Measurements from ENCODE around the gene KIRREL3.

KIRREL3 gene

GRCh38 chr11:126662035-126662790, 338.4 kb downstream of the KIRREL3 start:
- H3K27ac ChIP-seq (replicated peaks), result no peak overlapping the region
- TF ChIP-seq POLR2AphosphoS5 (IDR thresholded peaks at IDR 0.05; ENCODE audit: low read depth), result no peak
- no peak for TF ChIP-seq SPI1 (IDR thresholded peaks at IDR 0.05; ENCODE audit: borderline replicate concordance, low read depth)
- TF ChIP-seq REST (IDR thresholded peaks at IDR 0.05; ENCODE audit: insufficient replicate concordance, low read depth), result no peak
- no peak for TF ChIP-seq GABPA (IDR thresholded peaks at IDR 0.05; ENCODE audit: low read depth)
- no peak for TF ChIP-seq CTCF (IDR thresholded peaks at IDR 0.05; ENCODE audit: insufficient read depth, low read length)
- no peak overlapping the region for H3K4me3 ChIP-seq (replicated peaks; ENCODE audit: insufficient read depth, low read length)
- no peak for DNase-seq (ENCODE audit: low read depth in 1 of 2, low spot score in 1 of 2)
- peaks cover 2% of the 10 kb centered on the region for H3K27me3 ChIP-seq (ENCODE audit: insufficient read depth, poor library complexity, severe bottlenecking)

- TF ChIP-seq POLR2AphosphoS5 (IDR thresholded peaks at IDR 0.05; ENCODE audit: low read depth) (no peak), GABPA (IDR thresholded peaks at IDR 0.05; ENCODE audit: low read depth) (no peak), SPI1 (IDR thresholded peaks at IDR 0.05; ENCODE audit: borderline replicate concordance, low read depth) (no peak), CTCF (IDR thresholded peaks at IDR 0.05; ENCODE audit: insufficient read depth, low read length) (no peak), REST (IDR thresholded peaks at IDR 0.05; ENCODE audit: insufficient replicate concordance, low read depth) (no peak)
- Histone ChIP-seq H3K4me3 (replicated peaks; ENCODE audit: insufficient read depth, low read length) (no peak overlapping the region), H3K27me3 (ENCODE audit: insufficient read depth, poor library complexity, severe bottlenecking) (peaks cover 2% of the 10 kb centered on the region), H3K27ac (replicated peaks) (no peak overlapping the region)
- DNase-seq (ENCODE audit: low read depth in 1 of 2, low spot score in 1 of 2), result no peak
Observed at GRCh38 chr11:126660761-126661425, 339.7 kb downstream of the KIRREL3 start.

DNA sequence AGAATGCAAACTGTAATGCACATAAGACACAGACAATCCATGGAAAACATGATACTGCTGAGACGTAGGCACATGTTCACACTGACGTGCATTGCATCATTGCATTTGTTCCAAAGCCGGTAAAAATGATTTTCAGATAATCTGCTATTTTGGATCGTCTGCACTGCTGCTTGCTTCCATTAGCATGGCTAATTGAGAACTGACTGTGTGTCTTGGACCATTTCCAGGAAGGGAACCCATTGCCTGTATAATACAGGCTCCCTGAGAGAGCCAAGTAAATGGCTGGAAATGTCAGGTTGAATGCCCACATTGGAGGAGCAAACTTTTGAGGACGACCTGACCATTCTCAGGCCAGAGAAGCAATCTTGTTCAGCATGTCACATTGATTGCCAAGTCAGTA, 340.2 kb downstream of the KIRREL3 start:
- no peak for DNase-seq (ENCODE audit: low read depth in 1 of 2, low spot score in 1 of 2)
- no peak for TF ChIP-seq REST (IDR thresholded peaks at IDR 0.05; ENCODE audit: insufficient replicate concordance, low read depth)
- TF ChIP-seq POLR2AphosphoS5 (IDR thresholded peaks at IDR 0.05; ENCODE audit: low read depth), result no peak
- TF ChIP-seq GABPA (IDR thresholded peaks at IDR 0.05; ENCODE audit: low read depth), result no peak
- TF ChIP-seq SPI1 (IDR thresholded peaks at IDR 0.05; ENCODE audit: borderline replicate concordance, low read depth), result no peak
- Histone ChIP-seq H3K27ac (replicated peaks) (no peak overlapping the region), H3K4me3 (replicated peaks; ENCODE audit: insufficient read depth, low read length) (no peak overlapping the region), H3K27me3 (ENCODE audit: insufficient read depth, poor library complexity, severe bottlenecking) (peaks cover 2% of the 10 kb centered on the region)

Measured in HL-60 (cell line).